Body of pancreas (tissue), 4 donors: ENCODE data around the gene ADAT2.

Experiments
- POLR2A ChIP-seq, 3 donors: fragments of 450-650 bp; IDR thresholded peaks; one replicate each; pipeline ENCODE4 v1.6.1; 2016; ENCODE audit warnings: antibody characterized with exemption in 3 of 3, mild to moderate bottlenecking in 2 of 3
- TF ChIP-seq, protein P1 (sequence below), 7 experiments: fragments of 450-650 bp in 4 of 7; fragments of 200-600 bp in 3 of 7; sonication (generic) in 3 of 7; IDR thresholded peaks; one replicate each; pipeline ENCODE4 v1.5.1; 2016 to 2019; ENCODE audit warnings: antibody characterized with exemption in 7 of 7

GRCh38 chr6:143399775-143400174 lies 50.7 kb downstream of the ADAT2 start:
- TF ChIP-seq POLR2A (IDR thresholded peaks at IDR 0.05): no peak
- TF ChIP-seq, protein P1, sequence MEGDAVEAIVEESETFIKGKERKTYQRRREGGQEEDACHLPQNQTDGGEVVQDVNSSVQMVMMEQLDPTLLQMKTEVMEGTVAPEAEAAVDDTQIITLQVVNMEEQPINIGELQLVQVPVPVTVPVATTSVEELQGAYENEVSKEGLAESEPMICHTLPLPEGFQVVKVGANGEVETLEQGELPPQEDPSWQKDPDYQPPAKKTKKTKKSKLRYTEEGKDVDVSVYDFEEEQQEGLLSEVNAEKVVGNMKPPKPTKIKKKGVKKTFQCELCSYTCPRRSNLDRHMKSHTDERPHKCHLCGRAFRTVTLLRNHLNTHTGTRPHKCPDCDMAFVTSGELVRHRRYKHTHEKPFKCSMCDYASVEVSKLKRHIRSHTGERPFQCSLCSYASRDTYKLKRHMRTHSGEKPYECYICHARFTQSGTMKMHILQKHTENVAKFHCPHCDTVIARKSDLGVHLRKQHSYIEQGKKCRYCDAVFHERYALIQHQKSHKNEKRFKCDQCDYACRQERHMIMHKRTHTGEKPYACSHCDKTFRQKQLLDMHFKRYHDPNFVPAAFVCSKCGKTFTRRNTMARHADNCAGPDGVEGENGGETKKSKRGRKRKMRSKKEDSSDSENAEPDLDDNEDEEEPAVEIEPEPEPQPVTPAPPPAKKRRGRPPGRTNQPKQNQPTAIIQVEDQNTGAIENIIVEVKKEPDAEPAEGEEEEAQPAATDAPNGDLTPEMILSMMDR (IDR thresholded peaks at IDR 0.05): no peak
